ENCODE results near the gene SLC44A1. TPM values are rescaled to one million over a fixed set of nuclear protein-coding genes. Genes with fewer than 3 reads are reported as not detected.

Gene SLC44A1
- total and polyA plus RNA-seq, 2 of the 13 experiments (the other 11 are each of a cell fraction or from before 2014, with no cell fraction given) = 21.4 to 40.8 TPM

DNA sequence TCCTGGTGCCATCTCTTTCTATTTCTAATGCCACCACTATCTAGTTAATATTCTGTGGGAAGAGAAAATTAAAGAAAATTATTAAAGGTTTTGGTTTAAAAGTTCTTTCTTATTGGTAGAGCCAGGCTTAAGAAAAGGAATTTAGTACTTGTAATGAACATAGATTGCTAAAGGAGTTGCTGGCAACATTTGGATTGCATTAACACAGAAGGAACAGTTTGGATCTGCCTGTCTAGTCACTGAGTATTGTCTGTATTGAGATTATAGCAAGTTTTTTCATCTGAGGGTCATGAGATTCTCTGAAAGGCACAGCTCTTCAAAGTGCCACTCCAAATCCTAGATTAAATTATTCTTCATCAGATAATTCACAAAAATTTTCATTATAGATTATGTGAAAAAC is 235.4 kb downstream of the SLC44A1 start:
- H2AFZ ChIP-seq (ENCODE audit: low read length) = no peak overlapping the region
- no peak for FAIRE-seq
- H3K9me3 ChIP-seq (ENCODE audit: low read length) = no peaks in the 10 kb centered on the region
- ATAC-seq = no peak
- in situ Hi-C loops (cut with HindIII; ENCODE audit: extremely low pct_ligation_motif_present, low pct_unique_long_range_greater_than_20kb) (no loop called here), intact Hi-C loops (cut with micrococcal nuclease; ENCODE audit: unreplicated experiment) (no loop called here)
- no peaks in the 10 kb centered on the region for H3K27me3 ChIP-seq (ENCODE audit: control insufficient read depth in 1 of 2, insufficient read depth in 2 of 2, low read length in 2 of 2)
- H4K20me1 ChIP-seq (ENCODE audit: insufficient read depth, low read length) = no peaks in the 10 kb centered on the region
- POLR2A ChIA-PET = no interaction called here
- no peak overlapping the region for H3K4me2 ChIP-seq (ENCODE audit: low read depth, low read length)
- no peak for DNase-seq (ENCODE audit: low spot score)
- CTCF ChIA-PET (ENCODE audit: low intra/inter-chr PET ratio, low total read pairs) = no interaction called here
- no peak overlapping the region for H3K4me3 ChIP-seq (replicated peaks in 1 of 3; ENCODE audit: insufficient read depth in 1 of 3, low read depth in 2 of 3, low read length in 3 of 3)
- H3K36me3 ChIP-seq (replicated peaks in 1 of 2; ENCODE audit: control insufficient read depth in 1 of 2, insufficient read depth in 2 of 2, low read length in 2 of 2) = peaks cover 0 to 9% of the 10 kb centered on the region in 2 experiments; a peak in 1 of 5 replicates
- no TSS peak for BruUV-seq (replicated peaks)
- H3K4me1 ChIP-seq (ENCODE audit: insufficient read depth, low read length) = peaks cover 10% of the 10 kb centered on the region; the same call in 1 of the 2 replicates
- no peaks in the 10 kb centered on the region for H3K79me2 ChIP-seq (ENCODE audit: insufficient read depth, low read length)
- no peak overlapping the region for H3K27ac ChIP-seq (ENCODE audit: extremely low read length, insufficient read depth, low read length)
- no peak overlapping the region for H3K9ac ChIP-seq (ENCODE audit: insufficient read depth, low read depth, low read length)
- no peak for TF ChIP-seq IKZF1 (IDR thresholded peaks at IDR 0.05)
- no peak for TF ChIP-seq FOXA1 (IDR thresholded peaks at IDR 0.05)
- no peak for TF ChIP-seq FOXA1 (CRISPR knock-in tag; IDR thresholded peaks at IDR 0.05)
- TF ChIP-seq ZNF674 (CRISPR knock-in tag; IDR thresholded peaks at IDR 0.05; ENCODE audit: low read depth) = no peak
- TF ChIP-seq ZNF432 (CRISPR knock-in tag; IDR thresholded peaks at IDR 0.05; ENCODE audit: borderline replicate concordance) = no peak
- TF ChIP-seq, protein P1, sequence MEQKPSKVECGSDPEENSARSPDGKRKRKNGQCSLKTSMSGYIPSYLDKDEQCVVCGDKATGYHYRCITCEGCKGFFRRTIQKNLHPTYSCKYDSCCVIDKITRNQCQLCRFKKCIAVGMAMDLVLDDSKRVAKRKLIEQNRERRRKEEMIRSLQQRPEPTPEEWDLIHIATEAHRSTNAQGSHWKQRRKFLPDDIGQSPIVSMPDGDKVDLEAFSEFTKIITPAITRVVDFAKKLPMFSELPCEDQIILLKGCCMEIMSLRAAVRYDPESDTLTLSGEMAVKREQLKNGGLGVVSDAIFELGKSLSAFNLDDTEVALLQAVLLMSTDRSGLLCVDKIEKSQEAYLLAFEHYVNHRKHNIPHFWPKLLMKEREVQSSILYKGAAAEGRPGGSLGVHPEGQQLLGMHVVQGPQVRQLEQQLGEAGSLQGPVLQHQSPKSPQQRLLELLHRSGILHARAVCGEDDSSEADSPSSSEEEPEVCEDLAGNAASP (CRISPR knock-in tag; IDR thresholded peaks at IDR 0.05; ENCODE audit: borderline replicate concordance) = no peak
- no peak for TF ChIP-seq SIN3A (IDR thresholded peaks at IDR 0.05; ENCODE audit: borderline replicate concordance, low read depth, low read length)
- TF ChIP-seq ZNF317 (CRISPR knock-in tag; IDR thresholded peaks at IDR 0.05) = no peak
- no peak for TF ChIP-seq ZNF879 (CRISPR knock-in tag; IDR thresholded peaks at IDR 0.05)
- TF ChIP-seq MXD4 (CRISPR knock-in tag; IDR thresholded peaks at IDR 0.05) = no peak
- TF ChIP-seq, protein P2, sequence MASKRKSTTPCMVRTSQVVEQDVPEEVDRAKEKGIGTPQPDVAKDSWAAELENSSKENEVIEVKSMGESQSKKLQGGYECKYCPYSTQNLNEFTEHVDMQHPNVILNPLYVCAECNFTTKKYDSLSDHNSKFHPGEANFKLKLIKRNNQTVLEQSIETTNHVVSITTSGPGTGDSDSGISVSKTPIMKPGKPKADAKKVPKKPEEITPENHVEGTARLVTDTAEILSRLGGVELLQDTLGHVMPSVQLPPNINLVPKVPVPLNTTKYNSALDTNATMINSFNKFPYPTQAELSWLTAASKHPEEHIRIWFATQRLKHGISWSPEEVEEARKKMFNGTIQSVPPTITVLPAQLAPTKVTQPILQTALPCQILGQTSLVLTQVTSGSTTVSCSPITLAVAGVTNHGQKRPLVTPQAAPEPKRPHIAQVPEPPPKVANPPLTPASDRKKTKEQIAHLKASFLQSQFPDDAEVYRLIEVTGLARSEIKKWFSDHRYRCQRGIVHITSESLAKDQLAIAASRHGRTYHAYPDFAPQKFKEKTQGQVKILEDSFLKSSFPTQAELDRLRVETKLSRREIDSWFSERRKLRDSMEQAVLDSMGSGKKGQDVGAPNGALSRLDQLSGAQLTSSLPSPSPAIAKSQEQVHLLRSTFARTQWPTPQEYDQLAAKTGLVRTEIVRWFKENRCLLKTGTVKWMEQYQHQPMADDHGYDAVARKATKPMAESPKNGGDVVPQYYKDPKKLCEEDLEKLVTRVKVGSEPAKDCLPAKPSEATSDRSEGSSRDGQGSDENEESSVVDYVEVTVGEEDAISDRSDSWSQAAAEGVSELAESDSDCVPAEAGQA (IDR thresholded peaks at IDR 0.05; ENCODE audit: low read depth) = no peak
- TF ChIP-seq, protein P2 (CRISPR knock-in tag; IDR thresholded peaks at IDR 0.05; ENCODE audit: borderline replicate concordance) = no peak
- TF ChIP-seq CBX5 (CRISPR knock-in tag; IDR thresholded peaks at IDR 0.05; ENCODE audit: borderline replicate concordance) = no peak
- TF ChIP-seq, protein P3, sequence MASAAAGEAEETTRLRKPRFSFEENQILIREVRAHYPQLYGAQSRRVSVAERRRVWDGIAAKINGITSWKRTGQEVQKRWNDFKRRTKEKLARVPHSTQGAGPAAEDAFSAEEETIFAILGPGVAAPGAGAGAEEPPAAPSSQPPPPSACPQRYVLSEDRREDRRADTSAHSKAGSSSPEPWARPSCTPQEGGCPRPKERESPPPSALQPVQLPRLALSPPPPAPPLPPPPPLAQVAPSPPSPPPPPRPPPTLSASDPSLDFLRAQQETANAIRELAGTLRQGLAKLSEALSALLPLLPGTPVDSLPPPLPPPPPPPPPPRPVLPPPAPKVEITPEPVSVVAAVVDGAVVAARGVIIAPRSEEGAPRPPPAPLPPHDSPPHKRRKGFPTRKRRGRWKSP (CRISPR knock-in tag; IDR thresholded peaks at IDR 0.05) = no peak
- TF ChIP-seq CENPX (CRISPR knock-in tag; IDR thresholded peaks at IDR 0.05) = no peak
- no peak for TF ChIP-seq ZNF331 (CRISPR knock-in tag; IDR thresholded peaks at IDR 0.05)
- no peak for TF ChIP-seq ZFP37 (CRISPR knock-in tag; IDR thresholded peaks at IDR 0.05; ENCODE audit: borderline replicate concordance)
- no peak for TF ChIP-seq AHR (CRISPR knock-in tag; IDR thresholded peaks at IDR 0.05)
